H1 (cell line): ENCODE results near the gene SYNJ2. TPM values are rescaled to one million over a fixed set of nuclear protein-coding genes. Genes with fewer than 3 reads are reported as not detected.

Source experiments
- CTBP2 ChIP-seq: IDR thresholded peaks from 2 replicates; pipeline ENCODE4 v1.7.0; 2011; ENCODE audit warnings: borderline replicate concordance, mild to moderate bottlenecking, moderate library complexity, mixed read lengths, low read length; ENCODE audit not compliant: insufficient read depth, insufficient read length
- EZH2 ChIP-seq: fragments of 200-600 bp; sonication (generic); IDR thresholded peaks from 2 replicates; pipeline ENCODE4 v1.7.1; 2012; ENCODE audit warnings: low read depth, mild to moderate bottlenecking, moderate library complexity, low read length, inconsistent platforms; ENCODE audit not compliant: severe bottlenecking
- POLR2A ChIP-seq, 2 experiments: IDR thresholded peaks; 1 replicate in 1 of 2; 2 replicates in 1 of 2; pipeline ENCODE4 v1.6.1; 2011; ENCODE audit warnings: low read depth in 2 of 2, low read length in 2 of 2, mild to moderate bottlenecking in 2 of 2; ENCODE audit errors: control extremely low read depth in 1 of 2
- SP1 ChIP-seq: IDR thresholded peaks from 2 replicates; pipeline ENCODE4 v1.6.1; 2011; ENCODE audit warnings: low read depth, low read length
- SP2 ChIP-seq: IDR thresholded peaks from 2 replicates; pipeline ENCODE4 v1.6.1; 2012; ENCODE audit warnings: mild to moderate bottlenecking, low read length, inconsistent platforms
- polyA plus RNA-seq, 7 experiments: library from polyadenylated mRNA; depleted of rRNA in 3 of 7; stranded (reverse) in 5 of 7; unstranded in 2 of 7; fragments of >200 nt in 5 of 7; fragments of 200-250 nt in 2 of 7; gene quantifications; 1 replicate in 5 of 7; 2 replicates in 1 of 7; 4 replicates in 1 of 7; pipeline versions ENCODE4 v1.2.1 to v1.2.3, GENCODE V29; 2011 to 2013; ENCODE audit warnings: missing spikeins in 2 of 7, mixed read lengths in 2 of 7
- total RNA-seq: library from RNA; stranded (reverse); fragmentation: NEBNext Ultra II Directional; extraction: Animal tissue kit (Norgen Biotek cat#: 25700); gene quantifications from 2 replicates; pipeline ENCODE4 v1.2.1, GENCODE V29; 2021

The SYNJ2 gene
- total and polyA plus RNA-seq, 2 of the 8 experiments (the other 6 are each of a cell fraction or from before 2014, with no cell fraction given): 3.7 to 13.9 TPM

DNA sequence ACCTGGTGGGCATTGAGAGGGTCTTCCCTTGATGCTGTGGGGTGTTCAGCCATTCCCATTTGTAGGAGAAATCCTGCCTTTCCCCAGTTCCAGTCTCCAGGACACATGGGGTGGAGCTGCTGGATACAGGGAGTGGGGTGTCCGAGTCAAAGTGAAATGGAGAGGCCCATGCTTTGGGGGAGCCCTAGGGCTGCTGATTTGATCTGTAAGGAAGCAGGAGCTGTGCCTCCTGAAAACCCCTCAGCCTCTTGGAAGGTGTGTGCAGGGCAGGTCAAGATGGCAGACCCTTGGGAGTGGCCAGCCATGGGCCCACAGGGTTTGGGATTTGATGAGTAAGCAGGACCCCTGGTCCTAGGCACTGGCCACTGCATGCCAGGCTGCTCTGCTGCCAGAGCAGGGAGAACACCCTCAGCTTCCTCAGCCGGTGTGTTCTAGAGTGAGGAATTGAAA, 104.4 kb downstream of the SYNJ2 start (continued):
- TF ChIP-seq EZH2 (no peak), SP2 (no peak), POLR2A (IDR thresholded peaks at IDR 0.05; ENCODE audit: control extremely low read depth in 1 of 2, low read depth in 2 of 2, low read length in 2 of 2) (no peak), SP1 (no peak), CTBP2 (no peak)
